GM19395 (cell line): Measurements from ENCODE around the gene FOXO3.
"Not testable (repeated sequence)": the region's sequence is repeated elsewhere in the genome, so short reads cannot be mapped to it uniquely, and the experiment has no call there.

Source experiments
- ATAC-seq: cut with Tn5 transposase; IDR thresholded peaks from one replicate; pipeline ENCODE4 v1.9.1; 2021; ENCODE audit warnings: mild to moderate bottlenecking, moderate library complexity; ENCODE audit not compliant: unreplicated experiment

FOXO3 gene

GRCh38 chr6:108656836-108657235, 96.1 kb downstream of the FOXO3 start:
- no peak for ATAC-seq

- no peak for ATAC-seq
Observed at GRCh38 chr6:108658174-108658573, 97.5 kb downstream of the FOXO3 start.

GRCh38 chr6:108658785-108659184, 98.1 kb downstream of the FOXO3 start:
- not testable (repeated sequence) for ATAC-seq

GRCh38 chr6:108660251-108660650, 99.5 kb downstream of the FOXO3 start:
- no peak for ATAC-seq

- no peak for ATAC-seq
Observed at GRCh38 chr6:108661430-108661829, 100.7 kb downstream of the FOXO3 start.

GRCh38 chr6:108661982-108662381, 101.3 kb downstream of the FOXO3 start:
- no peak for ATAC-seq

GRCh38 chr6:108662702-108663101, 102.0 kb downstream of the FOXO3 start:
- no peak for ATAC-seq

GRCh38 chr6:108663494-108664064, 102.9 kb downstream of the FOXO3 start:
- ATAC-seq, result not testable (repeated sequence)

GRCh38 chr6:108665495-108666196, 104.9 kb downstream of the FOXO3 start:
- ATAC-seq, result no peak

- no peak for ATAC-seq
Observed at GRCh38 chr6:108666656-108667260, 106.0 kb downstream of the FOXO3 start.

- no peak for ATAC-seq
Observed at GRCh38 chr6:108667993-108668392, 107.3 kb downstream of the FOXO3 start.

- ATAC-seq, result no peak
Observed at GRCh38 chr6:108669673-108670072, 109.0 kb downstream of the FOXO3 start.

- no peak for ATAC-seq
Observed at GRCh38 chr6:108671175-108671574, 110.5 kb downstream of the FOXO3 start.

- no peak for ATAC-seq
Observed at GRCh38 chr6:108671790-108672189, 111.1 kb downstream of the FOXO3 start.

GRCh38 chr6:108672641-108673040, 111.9 kb downstream of the FOXO3 start:
- ATAC-seq, result no peak

GRCh38 chr6:108673153-108673552, 112.4 kb downstream of the FOXO3 start:
- no peak for ATAC-seq

GRCh38 chr6:108673602-108674001, 112.9 kb downstream of the FOXO3 start:
- ATAC-seq, result no peak

- ATAC-seq, result no peak
Observed at GRCh38 chr6:108675226-108676200, 114.8 kb downstream of the FOXO3 start.

GRCh38 chr6:108676555-108676954, 115.8 kb downstream of the FOXO3 start:
- ATAC-seq, result no peak

GRCh38 chr6:108677357-108677756, 116.6 kb downstream of the FOXO3 start:
- no peak for ATAC-seq

- no peak for ATAC-seq
Observed at GRCh38 chr6:108677894-108678293, 117.2 kb downstream of the FOXO3 start.
